Erythroblast (primary cell): ENCODE data around the gene ST6GALNAC2.

ENCODE experiments used
- GATA1 ChIP-seq: IDR thresholded peaks from 2 replicates; pipeline ENCODE4 v1.6.1; 2011; ENCODE audit warnings: low read depth, mild to moderate bottlenecking, control low read depth, low read length, moderate library complexity
- POLR2A ChIP-seq: IDR thresholded peaks from 2 replicates; pipeline ENCODE4 v1.6.1; 2011; ENCODE audit warnings: mild to moderate bottlenecking, low read length

DNA sequence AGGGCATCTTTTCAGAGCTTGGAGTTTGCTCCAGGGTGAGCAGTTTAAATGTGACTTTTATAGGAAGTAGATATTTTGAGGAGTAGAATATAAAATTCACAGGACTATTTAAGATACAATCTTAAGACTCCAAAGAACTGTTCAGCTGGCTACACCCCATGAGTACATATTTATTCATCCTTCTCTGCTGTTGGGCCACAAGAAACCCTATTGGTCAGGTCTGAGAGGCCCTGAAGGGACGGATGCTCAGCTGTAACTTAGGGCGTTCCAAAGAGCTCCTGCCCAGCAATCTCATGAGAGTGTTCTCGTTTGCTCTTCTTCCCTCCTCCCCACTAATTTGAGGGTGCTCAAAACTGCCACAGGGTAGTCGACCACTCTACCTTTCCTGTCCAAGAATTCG lies 7.3 kb downstream of the ST6GALNAC2 start:
- no peak for TF ChIP-seq POLR2A
- TF ChIP-seq GATA1 = no peak
